IPS-20b (cell line): ENCODE data around the gene TRIM32.

Experiments used
- H3K27ac ChIP-seq: one replicate; pipeline ENCODE4 v1.5.1; 2013; ENCODE audit warnings: low read length
- H3K27me3 ChIP-seq: 2 replicates; pipeline ENCODE4 v1.6.1; 2013; ENCODE audit warnings: mild to moderate bottlenecking, low read length, inconsistent platforms; ENCODE audit not compliant: insufficient read depth
- H3K36me3 ChIP-seq: 2 replicates; pipeline ENCODE4 v1.6.1; 2013; ENCODE audit warnings: low read depth, mild to moderate bottlenecking, inconsistent platforms, low read length, moderate library complexity; ENCODE audit not compliant: insufficient read depth
- H3K4me1 ChIP-seq: 2 replicates; pipeline ENCODE4 v1.6.1; 2013; ENCODE audit warnings: mild to moderate bottlenecking, control low read depth, inconsistent platforms, low read length, moderate library complexity; ENCODE audit not compliant: insufficient read depth
- H3K4me3 ChIP-seq: 2 replicates; pipeline ENCODE4 v1.5.1; 2013; ENCODE audit warnings: mild to moderate bottlenecking, low read length, inconsistent platforms
- H3K9ac ChIP-seq: 2 replicates; pipeline ENCODE4 v1.6.1; 2013; ENCODE audit warnings: low read depth, mild to moderate bottlenecking, inconsistent platforms, low read length, moderate library complexity
- H3K9me3 ChIP-seq: 2 replicates; pipeline ENCODE4 v1.6.1; 2013; ENCODE audit warnings: mild to moderate bottlenecking, low read depth, low read length, inconsistent platforms; ENCODE audit not compliant: insufficient read depth

The TRIM32 gene

GRCh38 chr9:116741742-116742141 is 54.6 kb downstream of the TRIM32 start:
- Histone ChIP-seq H3K4me1 (peaks cover 8% of the 10 kb centered on the region), H3K27me3 (no peaks in the 10 kb centered on the region), H3K9me3 (no peaks in the 10 kb centered on the region), H3K36me3 (no peaks in the 10 kb centered on the region), H3K27ac (no peak overlapping the region), H3K9ac (no peak overlapping the region), H3K4me3 (no peak overlapping the region)

DNA sequence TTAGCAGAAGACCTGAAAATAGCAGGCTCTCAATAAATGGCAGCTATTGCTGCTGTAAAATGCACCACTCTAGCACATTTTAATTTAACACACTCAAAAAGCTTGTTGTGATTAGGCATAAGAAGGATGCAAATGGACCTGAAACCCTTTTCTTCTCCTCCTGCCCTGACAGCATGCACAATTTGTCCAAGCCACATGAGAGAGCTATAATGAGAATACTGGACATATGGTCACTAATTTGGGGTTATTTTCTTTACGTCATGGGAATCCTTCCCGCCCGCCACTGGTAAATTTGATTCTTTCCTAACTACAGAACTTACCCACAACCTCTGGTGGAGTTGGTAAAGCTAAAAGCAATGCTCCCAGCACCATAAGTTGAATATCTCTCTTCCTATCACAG is 62.1 kb downstream of the TRIM32 start:
- 0 out of 2 replicates have a peak, but pooled peaks cover 3% of the 10 kb centered on the region for H3K4me1 ChIP-seq
- no peaks in the 10 kb centered on the region for H3K9me3 ChIP-seq
- H3K36me3 ChIP-seq = no peaks in the 10 kb centered on the region
- no peak overlapping the region for H3K27ac ChIP-seq
- H3K27me3 ChIP-seq = no peaks in the 10 kb centered on the region
- H3K4me3 ChIP-seq = no peak overlapping the region
- no peak overlapping the region for H3K9ac ChIP-seq

DNA sequence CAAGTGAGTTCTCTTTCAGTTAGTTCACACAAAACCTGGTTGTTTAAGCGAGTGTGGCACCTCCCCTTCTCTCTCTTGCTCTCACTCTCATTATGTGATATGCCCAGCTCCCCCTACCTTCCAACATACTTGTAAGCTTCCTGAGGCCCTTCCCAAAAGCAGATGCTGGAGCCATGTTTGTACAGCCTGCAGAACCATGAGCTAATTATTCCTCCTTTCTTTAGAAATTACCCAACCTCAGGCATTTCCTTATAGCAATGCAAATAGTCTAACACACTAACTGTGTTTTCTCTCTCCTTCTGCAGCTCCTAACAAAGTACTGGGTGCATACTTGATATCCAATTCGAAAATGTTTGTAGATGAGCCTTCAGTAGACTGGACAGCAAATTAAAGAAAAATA is 62.7 kb downstream of the TRIM32 start:
- Histone ChIP-seq H3K4me1 (0 out of 2 replicates have a peak, but pooled peaks cover 3% of the 10 kb centered on the region), H3K9ac (no peak overlapping the region), H3K36me3 (no peaks in the 10 kb centered on the region), H3K27me3 (no peaks in the 10 kb centered on the region), H3K4me3 (no peak overlapping the region), H3K9me3 (no peaks in the 10 kb centered on the region), H3K27ac (no peak overlapping the region)

DNA sequence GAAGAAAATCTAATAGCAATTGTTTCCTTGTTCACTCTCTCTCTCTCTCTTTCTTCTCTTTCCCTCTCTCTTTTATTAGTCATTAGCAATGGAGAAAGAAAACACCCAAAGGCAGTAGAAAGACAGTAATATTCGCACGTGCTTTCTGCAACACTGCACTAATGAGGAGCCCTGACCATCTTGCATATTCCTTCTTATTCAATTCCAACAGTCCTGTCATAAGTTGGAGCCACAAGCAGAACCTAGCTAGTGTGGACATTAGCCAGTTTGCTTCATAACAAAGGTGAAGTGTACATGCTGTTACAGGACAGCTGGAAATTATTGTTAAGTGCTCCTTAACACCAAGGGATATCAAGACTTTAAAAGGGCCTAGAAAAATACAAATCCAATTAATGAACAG is 63.4 kb downstream of the TRIM32 start:
- Histone ChIP-seq H3K36me3 (no peaks in the 10 kb centered on the region), H3K9ac (no peak overlapping the region), H3K4me1 (0 out of 2 replicates have a peak, but pooled peaks cover 3% of the 10 kb centered on the region), H3K4me3 (no peak overlapping the region), H3K27me3 (no peaks in the 10 kb centered on the region), H3K27ac (no peak overlapping the region), H3K9me3 (no peaks in the 10 kb centered on the region)
